ENCODE measurements around the gene CLSTN2. TPM values are rescaled to one million over a fixed set of nuclear protein-coding genes. Genes with fewer than 3 reads are reported as not detected.

The CLSTN2 gene
- total RNA-seq, 1 donor from 2014 or later = 12.9 TPM

GRCh38 chr3:140020541-140020940, 85.6 kb downstream of the CLSTN2 start:
- Mint-ChIP-seq H3K36me3 (no peaks in the 10 kb centered on the region), H3K27me3 (peaks cover 26% of the 10 kb centered on the region), H3K27ac (no peak overlapping the region), H3K9me3 (no peaks in the 10 kb centered on the region), H3K4me1 (ENCODE audit: unreplicated experiment) (peaks cover 7% of the 10 kb centered on the region), H3K4me3 (no peak overlapping the region)
- TF ChIP-seq CTCF (conservative IDR thresholded peaks at IDR 0.05) = no peak
- no peak for DNase-seq (ENCODE audit: extremely low spot score, unreplicated experiment)

DNA sequence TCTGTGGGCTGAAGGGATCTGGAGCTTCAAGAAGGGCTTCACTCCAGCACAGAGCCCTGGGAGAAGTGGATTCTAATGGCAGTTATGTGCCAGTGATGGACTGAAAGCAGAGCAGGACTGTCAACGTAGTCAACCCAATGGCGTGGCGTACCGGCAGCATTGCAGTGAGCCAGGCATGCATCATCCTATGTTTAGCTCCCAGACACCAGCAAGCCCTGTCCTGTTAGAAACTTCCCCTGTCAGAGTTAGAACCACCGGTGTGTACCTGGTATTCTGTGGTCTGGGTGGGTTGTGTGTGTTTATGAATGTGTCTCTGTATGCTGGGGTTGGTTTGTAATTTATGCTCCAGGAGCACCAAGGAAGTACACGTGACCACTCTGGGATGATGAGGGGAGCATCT, 86.3 kb downstream of the CLSTN2 start:
- no peaks in the 10 kb centered on the region for H3K36me3 Mint-ChIP-seq
- H3K27ac Mint-ChIP-seq = no peak overlapping the region
- peaks cover 31% of the 10 kb centered on the region for H3K27me3 Mint-ChIP-seq
- no peaks in the 10 kb centered on the region for H3K9me3 Mint-ChIP-seq
- peaks cover 7% of the 10 kb centered on the region for H3K4me1 Mint-ChIP-seq (ENCODE audit: unreplicated experiment)
- no peak for DNase-seq (ENCODE audit: extremely low spot score, unreplicated experiment)
- no peak for TF ChIP-seq CTCF (conservative IDR thresholded peaks at IDR 0.05)
- H3K4me3 Mint-ChIP-seq = no peak overlapping the region

GRCh38 chr3:140022066-140022770, 87.2 kb downstream of the CLSTN2 start:
- H3K27ac Mint-ChIP-seq = peak overlapping the region; percentile 0

DNA sequence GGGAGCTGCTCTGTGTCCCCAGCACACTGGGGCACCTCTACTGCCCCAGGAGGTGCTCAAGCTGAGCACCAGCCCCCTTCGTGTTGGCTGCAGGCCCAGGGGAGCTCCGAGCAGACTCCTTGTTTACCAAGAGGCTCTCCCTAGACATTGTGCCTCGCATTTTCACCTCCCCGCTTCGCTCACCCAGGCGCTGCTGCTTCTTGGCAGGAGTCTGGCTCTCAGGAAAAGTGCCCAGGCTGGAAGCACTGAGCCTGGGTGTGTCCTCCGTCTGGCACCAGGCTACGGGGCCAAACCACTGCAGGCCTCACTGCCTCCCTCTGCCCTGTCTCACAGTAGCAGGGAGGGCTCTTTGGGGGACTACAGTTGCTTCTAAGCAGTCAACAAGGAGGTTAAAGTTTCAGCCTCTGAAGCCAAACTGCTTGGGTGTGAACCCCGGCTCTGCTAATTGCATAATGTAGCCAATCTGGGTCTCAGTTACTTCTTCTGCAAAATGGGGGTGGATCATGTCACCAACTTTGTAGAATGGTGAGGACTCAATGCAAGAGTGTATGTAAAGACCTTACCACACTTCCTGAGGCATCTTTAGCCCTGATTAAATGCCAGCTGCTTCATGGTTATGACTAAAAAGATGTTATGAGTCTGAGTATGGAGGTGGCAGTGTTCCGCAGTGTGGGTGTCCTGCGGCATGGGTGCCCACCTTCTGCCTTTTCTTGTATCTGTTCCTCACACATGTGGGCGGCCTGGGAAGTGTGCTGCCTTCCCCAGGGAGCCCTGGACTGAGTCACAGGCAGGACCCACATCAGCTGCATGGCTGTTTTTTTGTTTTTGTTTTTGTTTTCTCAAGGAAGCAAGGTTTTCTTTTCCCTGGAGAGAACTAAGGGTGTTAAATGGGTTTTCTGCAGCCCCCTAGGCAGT, 88.9 kb downstream of the CLSTN2 start:
- TF ChIP-seq CTCF (conservative IDR thresholded peaks at IDR 0.05) = no peak
- no peaks in the 10 kb centered on the region for H3K36me3 Mint-ChIP-seq
- no peak overlapping the region for H3K27ac Mint-ChIP-seq
- peaks cover 7% of the 10 kb centered on the region for H3K4me1 Mint-ChIP-seq (ENCODE audit: unreplicated experiment)
- H3K27me3 Mint-ChIP-seq = peaks cover 36% of the 10 kb centered on the region
- no peaks in the 10 kb centered on the region for H3K9me3 Mint-ChIP-seq
- no peak overlapping the region for H3K4me3 Mint-ChIP-seq
- no peak for DNase-seq (ENCODE audit: extremely low spot score, unreplicated experiment)

More at GRCh38 chr3:140022066-140022770, 87.2 kb downstream of the CLSTN2 start:
- TF ChIP-seq CTCF (conservative IDR thresholded peaks at IDR 0.05) = no peak
- Mint-ChIP-seq H3K4me3 (no peak overlapping the region), H3K27me3 (peaks cover 34% of the 10 kb centered on the region), H3K4me1 (ENCODE audit: unreplicated experiment) (peaks cover 7% of the 10 kb centered on the region), H3K9me3 (no peaks in the 10 kb centered on the region), H3K36me3 (no peaks in the 10 kb centered on the region)
- no peak for DNase-seq (ENCODE audit: extremely low spot score, unreplicated experiment)

DNA sequence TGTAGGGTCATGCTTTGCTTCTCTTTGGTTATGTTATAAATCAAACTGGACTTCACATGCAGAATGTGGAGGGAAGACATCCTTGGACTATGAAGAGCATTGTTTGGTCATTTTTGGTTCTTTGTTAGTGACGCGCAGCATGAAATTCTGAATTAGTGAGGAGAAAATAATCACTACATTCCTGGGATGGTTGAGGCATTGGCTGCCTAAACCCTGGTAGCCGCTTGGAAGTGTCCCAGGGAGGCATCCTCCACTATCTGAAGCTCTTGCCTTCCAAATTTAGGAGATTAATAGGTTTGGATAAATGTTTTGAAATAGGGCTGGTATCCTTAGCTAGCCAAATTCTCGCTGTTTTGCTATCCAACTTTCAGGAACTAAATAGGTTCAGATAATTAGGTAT, 96.2 kb downstream of the CLSTN2 start:
- Mint-ChIP-seq H3K36me3 (no peaks in the 10 kb centered on the region), H3K27me3 (peaks cover 16% of the 10 kb centered on the region), H3K9me3 (no peaks in the 10 kb centered on the region), H3K27ac (no peak overlapping the region), H3K4me1 (ENCODE audit: unreplicated experiment) (peaks cover 10% of the 10 kb centered on the region), H3K4me3 (no peak overlapping the region)
- TF ChIP-seq CTCF (conservative IDR thresholded peaks at IDR 0.05) = no peak
- DNase-seq (ENCODE audit: extremely low spot score, unreplicated experiment) = no peak
